ENCODE measurements around the gene RNF182. TPM values are rescaled to one million over a fixed set of nuclear protein-coding genes. Genes with fewer than 3 reads are reported as not detected.
A peak's percentile ranks its signal among the peaks of the same experiment; 100 is the strongest.

RNF182 gene
- total RNA-seq, 1 experiment from 2014 or later: 8.2 TPM

- DNase-seq (ENCODE audit: low read depth): peak; percentile 16
These were observed 8.4 kb upstream of the RNF182 start for GRCh38 chr6:13916230-13916944.

GRCh38 chr6:13917141-13917540 lies 7.6 kb upstream of the RNF182 start:
- no peak for DNase-seq (ENCODE audit: low read depth)

- no peak for DNase-seq (ENCODE audit: low read depth)
These were observed 6.0 kb upstream of the RNF182 start for GRCh38 chr6:13918686-13919250.

- no peak for DNase-seq (ENCODE audit: low read depth)
These were observed 4.9 kb upstream of the RNF182 start for GRCh38 chr6:13919861-13920260.

- DNase-seq (ENCODE audit: low read depth): no peak
These were observed 4.2 kb upstream of the RNF182 start for GRCh38 chr6:13920552-13920951.

GRCh38 chr6:13922750-13923149 lies 2.0 kb upstream of the RNF182 start:
- no peak for DNase-seq (ENCODE audit: low read depth)

GRCh38 chr6:13923527-13924145 lies 1.1 kb upstream of the RNF182 start:
- DNase-seq (ENCODE audit: low read depth): peak; percentile 69

GRCh38 chr6:13924146-13924948 lies 405 bp upstream of the RNF182 start:
- peak; percentile 67 for DNase-seq (ENCODE audit: low read depth)

- DNase-seq (ENCODE audit: low read depth): no peak
These were observed 1.6 kb downstream of the RNF182 start for GRCh38 chr6:13926378-13926777.

GRCh38 chr6:13927203-13927602 lies 2.5 kb downstream of the RNF182 start:
- DNase-seq (ENCODE audit: low read depth): no peak

- no peak for DNase-seq (ENCODE audit: low read depth)
These were observed 4.4 kb downstream of the RNF182 start for GRCh38 chr6:13929196-13929595.

- no peak for DNase-seq (ENCODE audit: low read depth)
These were observed 7.1 kb downstream of the RNF182 start for GRCh38 chr6:13931797-13932402.

GRCh38 chr6:13932785-13933184 lies 8.0 kb downstream of the RNF182 start:
- no peak for DNase-seq (ENCODE audit: low read depth)

GRCh38 chr6:13934721-13935120 lies 10.0 kb downstream of the RNF182 start:
- no peak for DNase-seq (ENCODE audit: low read depth)

- no peak for DNase-seq (ENCODE audit: low read depth)
These were observed 10.6 kb downstream of the RNF182 start for GRCh38 chr6:13935190-13935880.

- DNase-seq (ENCODE audit: low read depth): peak; percentile 36
These were observed 11.1 kb downstream of the RNF182 start for GRCh38 chr6:13935881-13936261.

- no peak for DNase-seq (ENCODE audit: low read depth)
These were observed 17.1 kb downstream of the RNF182 start for GRCh38 chr6:13941902-13942301.

- no peak for DNase-seq (ENCODE audit: low read depth)
These were observed 19.2 kb downstream of the RNF182 start for GRCh38 chr6:13943943-13944342.

GRCh38 chr6:13946506-13946905 lies 21.8 kb downstream of the RNF182 start:
- no peak for DNase-seq (ENCODE audit: low read depth)

- DNase-seq (ENCODE audit: low read depth): no peak
These were observed 22.9 kb downstream of the RNF182 start for GRCh38 chr6:13947611-13948178.

- no peak for DNase-seq (ENCODE audit: low read depth)
These were observed 27.3 kb downstream of the RNF182 start for GRCh38 chr6:13952101-13952500.

Measured in HT1080 (cell line).